CD4-positive, alpha-beta T cell (primary cell): ENCODE data around the gene EIF4H. TPM values are rescaled to one million over a fixed set of nuclear protein-coding genes. Genes with fewer than 3 reads are reported as not detected.

Experiments used
- ATAC-seq: fragments of 200-7000 bp; cut with Tn5 transposase; one replicate; pipeline ENCODE4 v1.10.0; 2022; ENCODE audit warnings: mild to moderate bottlenecking; ENCODE audit not compliant: poor library complexity
- CTCF ChIA-PET: fragments of 350-600 bp; sonication (Branson Sonifier 250); formaldehyde crosslinking; loops from one replicate; lab custom pipeline; 2021; ENCODE audit warnings: antibody characterized with exemption, inconsistent platforms; lab: Charles Lee
- POLR2A ChIA-PET: fragments of 350-600 bp; sonication (Branson Sonifier 250); formaldehyde crosslinking; loops from one replicate; lab custom pipeline; 2021; ENCODE audit warnings: antibody characterized with exemption, inconsistent platforms; lab: Charles Lee
- DNase-seq, 14 experiments: peaks; one replicate each; pipeline ENCODE4 v3.0.0-alpha.2; 2013 to 2020; ENCODE audit warnings: mixed read lengths in 2 of 14
- H3K27ac ChIP-seq, 2 donors: one replicate each; pipeline versions ENCODE4 v1.5.1 to v1.7.0; 2013; ENCODE audit warnings: low read length in 2 of 2, low read depth in 1 of 2, mild to moderate bottlenecking in 1 of 2
- H3K27me3 ChIP-seq, 2 experiments: 1 replicate in 1 of 2; 2 replicates in 1 of 2; pipeline versions ENCODE4 v1.6.1 to v1.7.0; 2013; ENCODE audit warnings: low read length in 2 of 2, control low read depth in 1 of 2, mild to moderate bottlenecking in 1 of 2, moderate library complexity in 1 of 2; ENCODE audit not compliant: insufficient read depth in 2 of 2, control insufficient read depth in 1 of 2
- H3K36me3 ChIP-seq: one replicate; pipeline ENCODE4 v1.6.1; 2013; ENCODE audit warnings: low read length, control low read depth; ENCODE audit not compliant: insufficient read depth
- H3K4me1 ChIP-seq: one replicate; pipeline ENCODE4 v1.6.1; 2013; ENCODE audit warnings: low read length, control low read depth; ENCODE audit not compliant: insufficient read depth
- H3K4me3 ChIP-seq: one replicate; pipeline ENCODE4 v1.5.1; 2013; ENCODE audit warnings: mild to moderate bottlenecking, low read length, moderate library complexity
- H3K9me3 ChIP-seq, 2 experiments: 1 replicate in 1 of 2; 2 replicates in 1 of 2; pipeline versions ENCODE4 v1.6.1 to v1.7.0; 2013; ENCODE audit warnings: low read length in 2 of 2, mild to moderate bottlenecking in 2 of 2, control low read depth in 1 of 2, moderate library complexity in 1 of 2; ENCODE audit not compliant: control insufficient read depth in 1 of 2, insufficient read depth in 1 of 2
- H3K27ac Mint-ChIP-seq: one replicate; pipeline ENCODE4 v1.8.0; 2020; ENCODE audit warnings: mixed read lengths
- H3K27me3 Mint-ChIP-seq: one replicate; pipeline ENCODE4 v1.8.0; 2021; ENCODE audit warnings: mixed read lengths
- H3K36me3 Mint-ChIP-seq: one replicate; pipeline ENCODE4 v1.8.0; 2021; ENCODE audit warnings: low read depth, mixed read lengths
- H3K4me1 Mint-ChIP-seq: one replicate; pipeline ENCODE4 v1.8.0; 2021; ENCODE audit warnings: low read depth, mixed read lengths
- H3K4me3 Mint-ChIP-seq: one replicate; pipeline ENCODE4 v1.8.0; 2020; ENCODE audit warnings: mild to moderate bottlenecking, mixed read lengths
- H3K9me3 Mint-ChIP-seq: one replicate; pipeline ENCODE4 v1.8.0; 2020; ENCODE audit warnings: mixed read lengths
- CTCF ChIP-seq: fragments of 200-600 bp; IDR thresholded peaks from one replicate; pipeline ENCODE4 v1.8.0; 2022; ENCODE audit warnings: antibody characterized with exemption, mild to moderate bottlenecking
- intact Hi-C, 2 experiments: fragments of 100-400 bp; cut with DNase I in 1 of 2; cut with micrococcal nuclease in 1 of 2; formaldehyde crosslinking; loops; one replicate each; pipeline versions ENCODE4 v1.15.1 to v1.9.0; 2023 to 2025; cut with DNase I, micrococcal nuclease
- total RNA-seq, 174 experiments: library from RNA in 2 of 174; stranded (reverse) in 2 of 174; gene quantifications; one replicate each; pipeline ENCODE4 v1.2.3 and lab custom pipeline; 2021 to 2026

The EIF4H gene
- total RNA-seq, 2 experiments from 2014 or later: 311 to 316 TPM

- Histone ChIP-seq H3K36me3 (peaks cover 65% of the 10 kb centered on the region), H3K4me3 (no peak overlapping the region), H3K27me3 (no peaks in the 10 kb centered on the region), H3K4me1 (peaks cover 3% of the 10 kb centered on the region), H3K9me3 (no peaks in the 10 kb centered on the region), H3K27ac (no peak overlapping the region)
- ChIA-PET CTCF (no interaction called here), POLR2A (no interaction called here)
- TF ChIP-seq CTCF: no peak
- H3K27me3 Mint-ChIP-seq: no peaks in the 10 kb centered on the region
- no peak for DNase-seq
- H3K4me3 Mint-ChIP-seq: no peak overlapping the region
- no peaks in the 10 kb centered on the region for H3K9me3 Mint-ChIP-seq
- no peak overlapping the region for H3K27ac Mint-ChIP-seq
- intact Hi-C loops: no loop called here
- H3K4me1 Mint-ChIP-seq: no peaks in the 10 kb centered on the region
- H3K36me3 Mint-ChIP-seq: peaks cover 57% of the 10 kb centered on the region
- no peak for ATAC-seq
These were observed 62.1 kb downstream of the EIF4H start for GRCh38 chr7:74236284-74236683.

GRCh38 chr7:74240482-74240881 is 66.3 kb downstream of the EIF4H start:
- Mint-ChIP-seq H3K27ac (no peak overlapping the region), H3K36me3 (peaks cover 62% of the 10 kb centered on the region), H3K27me3 (no peaks in the 10 kb centered on the region), H3K9me3 (no peaks in the 10 kb centered on the region), H3K4me1 (no peaks in the 10 kb centered on the region), H3K4me3 (no peak overlapping the region)
- ATAC-seq: no peak
- H3K4me1 ChIP-seq: peaks cover 3% of the 10 kb centered on the region
- TF ChIP-seq CTCF: no peak
- H3K27ac ChIP-seq: no peak overlapping the region
- H3K9me3 ChIP-seq: no peaks in the 10 kb centered on the region
- H3K27me3 ChIP-seq: no peaks in the 10 kb centered on the region
- no peak overlapping the region for H3K4me3 ChIP-seq
- CTCF ChIA-PET: no interaction called here
- no peak for DNase-seq
- intact Hi-C loops: no loop called here
- peaks cover 86% of the 10 kb centered on the region for H3K36me3 ChIP-seq
- POLR2A ChIA-PET: no interaction called here

GRCh38 chr7:74242122-74242443 is 67.9 kb downstream of the EIF4H start:
- DNase-seq (no peak), ATAC-seq (no peak)
- Histone ChIP-seq H3K9me3 (no peaks in the 10 kb centered on the region), H3K4me3 (no peak overlapping the region), H3K27ac (no peak overlapping the region), H3K27me3 (no peaks in the 10 kb centered on the region), H3K36me3 (peaks cover 77% of the 10 kb centered on the region), H3K4me1 (no peaks in the 10 kb centered on the region)
- no peaks in the 10 kb centered on the region for H3K4me1 Mint-ChIP-seq
- no peak for TF ChIP-seq CTCF
- peaks cover 60% of the 10 kb centered on the region for H3K36me3 Mint-ChIP-seq
- POLR2A ChIA-PET: no interaction called here
- H3K27me3 Mint-ChIP-seq: no peaks in the 10 kb centered on the region
- CTCF ChIA-PET: no interaction called here
- H3K4me3 Mint-ChIP-seq: no peak overlapping the region
- H3K9me3 Mint-ChIP-seq: no peaks in the 10 kb centered on the region
- H3K27ac Mint-ChIP-seq: no peak overlapping the region
- intact Hi-C loops: no loop called here
